Keratinocyte (primary cell): ENCODE measurements around the gene GPR31. TPM values are rescaled to one million over a fixed set of nuclear protein-coding genes. Genes with fewer than 3 reads are reported as not detected.

Experiments
- DNase-seq: peaks from one replicate; pipeline ENCODE4 v3.0.0-alpha.2; 2011; ENCODE audit warnings: low read depth, missing footprints, low spot score
- FAIRE-seq: peaks from 2 replicates; lab custom pipeline; 2011; peaks lifted over from hg19 to GRCh38; lab: Jason Lieb, UNC
- H2AFZ ChIP-seq: 2 replicates; pipeline ENCODE4 v1.6.0; 2012; ENCODE audit warnings: low read length, control low read depth, inconsistent platforms; ENCODE audit not compliant: control insufficient read depth
- H3K27ac ChIP-seq: 2 replicates; pipeline ENCODE4 v1.5.1; 2011; ENCODE audit warnings: low read length; ENCODE audit not compliant: control insufficient read depth, insufficient read depth
- H3K27me3 ChIP-seq: 3 replicates; pipeline ENCODE4 v1.6.0; 2011; ENCODE audit warnings: low read length; ENCODE audit not compliant: control insufficient read depth, insufficient read depth; ENCODE audit errors: extremely low read depth
- H3K36me3 ChIP-seq, 2 experiments: 2 replicates in 1 of 2; 3 replicates in 1 of 2; pipeline ENCODE4 v1.5.1; 2011; ENCODE audit warnings: low read length in 2 of 2, mild to moderate bottlenecking in 1 of 2; ENCODE audit not compliant: control insufficient read depth in 2 of 2, insufficient read depth in 2 of 2; ENCODE audit errors: extremely low read depth in 1 of 2
- H3K4me1 ChIP-seq: 3 replicates; pipeline ENCODE4 v1.5.1; 2011; ENCODE audit warnings: low read length; ENCODE audit not compliant: control insufficient read depth, insufficient read depth; ENCODE audit errors: extremely low read depth
- H3K4me2 ChIP-seq: 3 replicates; pipeline ENCODE4 v1.6.0; 2011; ENCODE audit warnings: low read depth, low read length; ENCODE audit not compliant: control insufficient read depth, insufficient read depth; ENCODE audit errors: extremely low read depth
- H3K4me3 ChIP-seq, 3 experiments: fragments of 200-600 bp in 1 of 3; sonication (generic) in 1 of 3; 2 replicates in 2 of 3; 3 replicates in 1 of 3; pipeline ENCODE4 v1.5.1; 2011 to 2016; ENCODE audit warnings: low read length in 3 of 3, mild to moderate bottlenecking in 3 of 3, control low read depth in 2 of 3, inconsistent platforms in 1 of 3, low read depth in 1 of 3, mixed read lengths in 1 of 3, mixed run types in 1 of 3, moderate library complexity in 1 of 3; ENCODE audit not compliant: control insufficient read depth in 2 of 3, insufficient read depth in 2 of 3; ENCODE audit errors: extremely low read depth in 1 of 3
- H3K79me2 ChIP-seq: 2 replicates; pipeline ENCODE4 v1.6.0; 2012; ENCODE audit warnings: low read length; ENCODE audit not compliant: control insufficient read depth, insufficient read depth
- H3K9ac ChIP-seq: 3 replicates; pipeline ENCODE4 v1.6.0; 2011; ENCODE audit warnings: low read length; ENCODE audit not compliant: control insufficient read depth, insufficient read depth; ENCODE audit errors: extremely low read depth
- H3K9me1 ChIP-seq: 3 replicates; pipeline ENCODE4 v1.6.0; 2011; ENCODE audit warnings: low read length; ENCODE audit not compliant: control insufficient read depth, insufficient read depth; ENCODE audit errors: extremely low read depth
- H3K9me3 ChIP-seq: 2 replicates; pipeline ENCODE4 v1.5.1; 2012; ENCODE audit warnings: low read depth, low read length; ENCODE audit not compliant: control insufficient read depth
- H4K20me1 ChIP-seq: 3 replicates; pipeline ENCODE4 v1.6.0; 2011; ENCODE audit warnings: low read length; ENCODE audit not compliant: control insufficient read depth, insufficient read depth; ENCODE audit errors: extremely low read depth
- CTCF ChIP-seq, 3 experiments: IDR thresholded peaks in 1 of 3; conservative IDR thresholded peaks in 1 of 3; optimal IDR thresholded peaks in 1 of 3; 2 replicates in 2 of 3; 3 replicates in 1 of 3; pipeline versions ENCODE3 to v1.5.1; 2011; ENCODE audit warnings: low read length in 3 of 3, mild to moderate bottlenecking in 3 of 3, moderate library complexity in 2 of 3, control low read depth in 1 of 3, inconsistent platforms in 1 of 3; ENCODE audit not compliant: insufficient read depth in 2 of 3; ENCODE audit errors: extremely low read depth in 1 of 3
- EZH2 ChIP-seq: IDR thresholded peaks from one replicate; pipeline ENCODE4 v1.6.1; 2012; ENCODE audit warnings: inconsistent platforms, mild to moderate bottlenecking, low read length, moderate library complexity
- dilution Hi-C: fragments of 300-500 bp; cut with MboI; formaldehyde crosslinking; loops from one replicate; pipeline ENCODE4 v1.7.0; 2020; ENCODE audit warnings: low sequenced_read_pairs; ENCODE audit not compliant: extremely low pct_ligation_motif_present
- polyA plus RNA-seq, 5 experiments: library from polyadenylated mRNA; depleted of rRNA in 3 of 5; stranded (reverse) in 3 of 5; stranded (forward) in 1 of 5; unstranded in 1 of 5; fragments of >200 nt; gene quantifications; 1 replicate in 1 of 5; 2 replicates in 3 of 5; 3 replicates in 1 of 5; pipeline versions ENCODE4 v1.2.1 to v1.2.3, GENCODE V29; 2011 to 2012; ENCODE audit warnings: missing spikeins in 2 of 5, low read depth in 1 of 5, low replicate concordance in 1 of 5

Gene GPR31
- polyA plus RNA-seq, 1 donor (not counting 4 experiments of a cell fraction or from before 2014, with no cell fraction given) = not detected

GRCh38 chr6:167137881-167138280 lies 19.9 kb downstream of the GPR31 start:
- dilution Hi-C loops = no loop called here
- Histone ChIP-seq H3K27ac (no peak overlapping the region), H3K9me1 (no peaks in the 10 kb centered on the region), H4K20me1 (no peaks in the 10 kb centered on the region), H3K79me2 (no peaks in the 10 kb centered on the region), H3K4me3 (no peak overlapping the region), H3K27me3 (no peaks in the 10 kb centered on the region), H3K4me1 (no peaks in the 10 kb centered on the region), H3K36me3 (no peaks in the 10 kb centered on the region), H2AFZ (no peak overlapping the region), H3K9me3 (no peaks in the 10 kb centered on the region), H3K4me2 (no peak overlapping the region), H3K9ac (no peak overlapping the region)
- DNase-seq = no peak
- TF ChIP-seq CTCF (optimal IDR thresholded peaks at IDR 0.05 in 1 of 3, IDR thresholded peaks at IDR 0.05 in 1 of 3, conservative IDR thresholded peaks at IDR 0.05 in 1 of 3; ENCODE audit: extremely low read depth in 1 of 3, insufficient read depth in 2 of 3, low read length in 3 of 3) (no peak), EZH2 (no peak)
- FAIRE-seq = no peak

GRCh38 chr6:167137081-167137480 lies 20.7 kb downstream of the GPR31 start:
- no peak overlapping the region for H3K27ac ChIP-seq
- no peaks in the 10 kb centered on the region for H3K27me3 ChIP-seq
- H3K9me1 ChIP-seq = no peaks in the 10 kb centered on the region
- no peak for TF ChIP-seq EZH2
- TF ChIP-seq CTCF (optimal IDR thresholded peaks at IDR 0.05 in 1 of 3, IDR thresholded peaks at IDR 0.05 in 1 of 3, conservative IDR thresholded peaks at IDR 0.05 in 1 of 3; ENCODE audit: extremely low read depth in 1 of 3, insufficient read depth in 2 of 3, low read length in 3 of 3) = no peak
- no peaks in the 10 kb centered on the region for H3K4me1 ChIP-seq
- H2AFZ ChIP-seq = no peak overlapping the region
- H3K9me3 ChIP-seq = no peaks in the 10 kb centered on the region
- no peak overlapping the region for H3K4me3 ChIP-seq
- DNase-seq = no peak
- no peak for FAIRE-seq
- H3K9ac ChIP-seq = no peak overlapping the region
- dilution Hi-C loops = no loop called here
- no peaks in the 10 kb centered on the region for H3K79me2 ChIP-seq
- no peaks in the 10 kb centered on the region for H4K20me1 ChIP-seq
- H3K4me2 ChIP-seq = no peak overlapping the region
- H3K36me3 ChIP-seq = no peaks in the 10 kb centered on the region
